Ecto neural progenitor cell (in vitro differentiated cells): ENCODE measurements around the gene GLG1.
"Not testable (repeated sequence)": the region's sequence is repeated elsewhere in the genome, so short reads cannot be mapped to it uniquely, and the experiment has no call there.

Experiments used
- DNase-seq: peaks from one replicate; pipeline ENCODE4 v3.0.0-alpha.2; 2018; ENCODE audit warnings: low spot score

The GLG1 gene

GRCh38 chr16:74534650-74535049 is 72.3 kb downstream of the GLG1 start:
- not testable (repeated sequence) for DNase-seq

GRCh38 chr16:74524926-74525325 is 82.0 kb downstream of the GLG1 start:
- DNase-seq = no peak

- DNase-seq = no peak
Measured at GRCh38 chr16:74524117-74524516, 82.8 kb downstream of the GLG1 start.

- not testable (repeated sequence) for DNase-seq
Measured at GRCh38 chr16:74523706-74524105, 83.2 kb downstream of the GLG1 start.

GRCh38 chr16:74522160-74522559 is 84.8 kb downstream of the GLG1 start:
- no peak for DNase-seq

- DNase-seq = no peak
Measured at GRCh38 chr16:74521691-74522090, 85.2 kb downstream of the GLG1 start.

- not testable (repeated sequence) for DNase-seq
Measured at GRCh38 chr16:74518934-74519333, 88.0 kb downstream of the GLG1 start.

GRCh38 chr16:74511961-74512360 is 95.0 kb downstream of the GLG1 start:
- no peak for DNase-seq

GRCh38 chr16:74505011-74505410 is 101.9 kb downstream of the GLG1 start:
- DNase-seq = no peak

GRCh38 chr16:74503412-74503811 is 103.5 kb downstream of the GLG1 start:
- no peak for DNase-seq

- DNase-seq = no peak
Measured at GRCh38 chr16:74501484-74502478, 105.1 kb downstream of the GLG1 start.

- DNase-seq = no peak
Measured at GRCh38 chr16:74500907-74501306, 106.0 kb downstream of the GLG1 start.

- no peak for DNase-seq
Measured at GRCh38 chr16:74499114-74499513, 107.8 kb downstream of the GLG1 start.

- no peak for DNase-seq
Measured at GRCh38 chr16:74497761-74498160, 109.2 kb downstream of the GLG1 start.

GRCh38 chr16:74496054-74496453 is 110.9 kb downstream of the GLG1 start:
- DNase-seq = no peak

GRCh38 chr16:74492976-74493375 is 113.9 kb downstream of the GLG1 start:
- no peak for DNase-seq

- DNase-seq = no peak
Measured at GRCh38 chr16:74487634-74488495, 119.0 kb downstream of the GLG1 start.

- DNase-seq = no peak
Measured at GRCh38 chr16:74485916-74486315, 121.0 kb downstream of the GLG1 start.

GRCh38 chr16:74480150-74481029 is 126.5 kb downstream of the GLG1 start:
- no peak for DNase-seq

- DNase-seq = no peak
Measured at GRCh38 chr16:74477226-74477625, 129.7 kb downstream of the GLG1 start.

GRCh38 chr16:74474416-74474815 is 132.5 kb downstream of the GLG1 start:
- no peak for DNase-seq

- no peak for DNase-seq
Measured at GRCh38 chr16:74472540-74472939, 134.4 kb downstream of the GLG1 start.
